Stimulated activated CD4-positive, alpha-beta T cell treated with anti-CD3 and anti-CD28 coated beads, Interleukin-1b, Interleukin-23, amount 100 ng/mL, for 4 hours (primary cell): ENCODE measurements around the gene ME1.
"Not testable (repeated sequence)": the region's sequence is repeated elsewhere in the genome, so short reads cannot be mapped to it uniquely, and the experiment has no call there.

Experiments
- DNase-seq, 2 donors: peaks; one replicate each; pipeline ENCODE4 v3.0.0-alpha.2; 2020; ENCODE audit warnings: low read depth in 2 of 2

ME1 gene

GRCh38 chr6:83354747-83355146 lies 76.1 kb downstream of the ME1 start:
- DNase-seq: no peak

GRCh38 chr6:83352424-83353061 lies 78.3 kb downstream of the ME1 start:
- DNase-seq: no peak

GRCh38 chr6:83343121-83343520 lies 87.7 kb downstream of the ME1 start:
- no peak for DNase-seq

- no peak for DNase-seq
These were observed 89.1 kb downstream of the ME1 start for GRCh38 chr6:83341765-83342164.

GRCh38 chr6:83333916-83334315 lies 96.9 kb downstream of the ME1 start:
- not testable (repeated sequence) for DNase-seq

- no peak for DNase-seq
These were observed 97.4 kb downstream of the ME1 start for GRCh38 chr6:83333500-83333899.

GRCh38 chr6:83314693-83315092 lies 116.2 kb downstream of the ME1 start:
- no peak for DNase-seq

GRCh38 chr6:83313882-83314281 lies 117.0 kb downstream of the ME1 start:
- no peak for DNase-seq

- DNase-seq: no peak
These were observed 119.6 kb downstream of the ME1 start for GRCh38 chr6:83311231-83311630.

GRCh38 chr6:83310046-83310445 lies 120.8 kb downstream of the ME1 start:
- DNase-seq: no peak

GRCh38 chr6:83309344-83309743 lies 121.5 kb downstream of the ME1 start:
- no peak for DNase-seq

- no peak for DNase-seq
These were observed 122.0 kb downstream of the ME1 start for GRCh38 chr6:83308833-83309232.

GRCh38 chr6:83307849-83308248 lies 123.0 kb downstream of the ME1 start:
- DNase-seq: no peak

GRCh38 chr6:83303426-83303825 lies 127.4 kb downstream of the ME1 start:
- no peak for DNase-seq

- no peak for DNase-seq
These were observed 136.2 kb downstream of the ME1 start for GRCh38 chr6:83294676-83295075.

GRCh38 chr6:83292900-83293843 lies 137.7 kb downstream of the ME1 start:
- no peak for DNase-seq

- DNase-seq: not testable (repeated sequence)
These were observed 143.6 kb downstream of the ME1 start for GRCh38 chr6:83287298-83287697.

GRCh38 chr6:83285917-83286316 lies 144.9 kb downstream of the ME1 start:
- no peak for DNase-seq

- no peak for DNase-seq
These were observed 157.3 kb downstream of the ME1 start for GRCh38 chr6:83273596-83273995.

- no peak for DNase-seq
These were observed 159.7 kb downstream of the ME1 start for GRCh38 chr6:83270971-83271719.

GRCh38 chr6:83265384-83265783 lies 165.5 kb downstream of the ME1 start:
- no peak for DNase-seq

GRCh38 chr6:83260577-83260976 lies 170.3 kb downstream of the ME1 start:
- DNase-seq: no peak
